ENCODE measurements around the gene TMEM236.

Gene TMEM236

DNA sequence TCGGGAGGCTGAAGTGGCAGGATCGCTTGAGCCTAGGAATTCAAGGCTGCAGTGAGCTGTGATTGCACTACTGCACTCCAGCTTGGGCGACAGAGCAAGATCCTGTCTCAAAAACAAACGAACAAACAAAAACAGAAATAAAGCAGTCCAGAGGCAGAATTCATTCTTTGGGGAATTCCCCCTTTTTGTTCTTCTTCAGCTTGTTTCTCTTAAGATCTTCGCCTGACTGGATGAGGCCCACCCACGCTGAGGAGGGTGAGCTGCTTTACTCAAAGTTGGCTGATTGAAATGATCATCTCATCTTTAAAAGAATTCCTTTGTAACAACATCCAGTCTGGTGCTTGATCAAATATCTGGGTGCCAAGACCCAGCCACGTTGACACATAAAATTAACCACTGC is 67.8 kb downstream of the TMEM236 start:
- H2BK120ac ChIP-seq (ENCODE audit: insufficient read depth, low read length, poor library complexity), result no peak overlapping the region
- H3K18ac ChIP-seq (ENCODE audit: low read length), result no peak overlapping the region
- no peak for DNase-seq
- H3K23ac ChIP-seq (ENCODE audit: low read length), result no peak overlapping the region
- H3K14ac ChIP-seq (ENCODE audit: low read length), result no peak overlapping the region
- no peaks in the 10 kb centered on the region for H3K79me2 ChIP-seq (ENCODE audit: control insufficient read depth, insufficient read depth, low read length, poor library complexity)
- no peaks in the 10 kb centered on the region for H3K36me3 ChIP-seq (ENCODE audit: control insufficient read depth in 1 of 2, insufficient read depth in 2 of 2, low read length in 2 of 2)
- no peak overlapping the region for H3K4ac ChIP-seq (ENCODE audit: low read depth, low read length)
- H3K4me1 ChIP-seq (ENCODE audit: control insufficient read depth in 1 of 2, insufficient read depth in 2 of 2, low read length in 2 of 2), result no peaks in the 10 kb centered on the region
- H3K4me2 ChIP-seq (ENCODE audit: low read length), result no peak overlapping the region
- no peak overlapping the region for H2AFZ ChIP-seq (ENCODE audit: insufficient read depth, low read length, poor library complexity)
- no peak overlapping the region for H4K91ac ChIP-seq (ENCODE audit: low read depth, low read length)
- no peaks in the 10 kb centered on the region for H3K27me3 ChIP-seq (ENCODE audit: insufficient read depth, low read length)
- H3K79me1 ChIP-seq (ENCODE audit: low read length), result no peaks in the 10 kb centered on the region
- no peak overlapping the region for H3K9ac ChIP-seq (ENCODE audit: low read length)
- no peak overlapping the region for H3K27ac ChIP-seq (ENCODE audit: low read depth, low read length)
- H4K12ac ChIP-seq (ENCODE audit: low read depth, low read length), result no peak overlapping the region
- H4K8ac ChIP-seq (ENCODE audit: low read depth, low read length), result no peak overlapping the region
- no peak overlapping the region for H3K4me3 ChIP-seq (ENCODE audit: low read depth, low read length)
- H3K9me3 ChIP-seq (ENCODE audit: insufficient read depth, low read depth, low read length), result no peaks in the 10 kb centered on the region
- no peak overlapping the region for H2BK12ac ChIP-seq (ENCODE audit: low read length)
- no CpG with 5 or more reads among the region's 7 CpGs for WGBS (ENCODE audit: extremely low coverage, insufficient coverage, insufficient read length)
- no peak overlapping the region for H2AK5ac ChIP-seq (ENCODE audit: low read length)
- no peak overlapping the region for H2BK5ac ChIP-seq (ENCODE audit: low read depth, low read length, poor library complexity)

DNA sequence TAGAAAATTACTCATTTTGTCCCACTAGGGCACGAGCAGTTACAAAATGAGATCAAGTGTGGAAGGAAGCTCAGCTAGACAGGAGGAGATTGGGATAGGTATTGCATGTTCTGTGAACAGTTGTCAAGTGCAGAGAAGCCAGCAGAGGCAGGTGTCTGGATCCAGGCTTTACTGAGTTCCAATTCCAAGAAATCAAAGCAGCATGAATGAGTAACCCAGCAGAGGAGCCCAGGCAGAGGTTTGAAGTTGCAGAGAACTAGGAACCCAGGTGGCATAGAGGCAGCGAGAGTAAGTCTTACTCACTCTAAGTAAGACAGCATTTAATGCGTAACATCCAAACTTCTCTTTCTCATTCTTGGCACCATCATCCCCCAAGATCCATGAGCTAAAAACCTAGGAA is 68.9 kb downstream of the TMEM236 start:
- no peak overlapping the region for H4K8ac ChIP-seq (ENCODE audit: low read depth, low read length)
- H3K14ac ChIP-seq (ENCODE audit: low read length), result no peak overlapping the region
- WGBS (ENCODE audit: extremely low coverage, insufficient coverage, insufficient read length), result no CpG with 5 or more reads among the region's 3 CpGs

DNA sequence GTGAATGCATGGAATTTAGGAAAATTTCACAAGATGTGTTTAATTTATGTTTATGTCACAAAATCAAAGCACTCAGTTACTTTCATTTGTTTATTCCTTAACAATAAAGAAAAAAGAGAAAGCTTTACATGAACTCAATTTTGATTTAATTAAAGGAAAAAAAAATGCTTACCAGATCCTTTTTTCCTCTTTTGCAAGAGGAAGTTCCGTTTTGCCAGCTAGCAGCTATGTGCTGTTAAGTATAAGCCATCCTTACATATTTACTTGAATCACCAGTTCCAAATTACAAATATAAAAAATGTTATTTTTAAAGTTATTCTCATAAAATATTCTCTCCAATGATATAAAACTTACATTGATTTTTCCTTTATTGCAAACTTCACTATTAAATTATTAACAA is 69.9 kb downstream of the TMEM236 start:
- H2AK5ac ChIP-seq (ENCODE audit: low read length), result no peak overlapping the region
- H3K4ac ChIP-seq (ENCODE audit: low read depth, low read length), result no peak overlapping the region
- H2AFZ ChIP-seq (ENCODE audit: insufficient read depth, low read length, poor library complexity), result no peak overlapping the region
- no peak overlapping the region for H3K4me3 ChIP-seq (ENCODE audit: low read depth, low read length)
- H4K8ac ChIP-seq (ENCODE audit: low read depth, low read length), result no peak overlapping the region
- no peak overlapping the region for H2BK120ac ChIP-seq (ENCODE audit: insufficient read depth, low read length, poor library complexity)
- no peak overlapping the region for H3K27ac ChIP-seq (ENCODE audit: low read depth, low read length)
- H3K9ac ChIP-seq (ENCODE audit: low read length), result no peak overlapping the region
- H3K9me3 ChIP-seq (ENCODE audit: insufficient read depth, low read depth, low read length), result no peaks in the 10 kb centered on the region
- H3K4me1 ChIP-seq (ENCODE audit: control insufficient read depth in 1 of 2, insufficient read depth in 2 of 2, low read length in 2 of 2), result no peaks in the 10 kb centered on the region
- no peak overlapping the region for H4K91ac ChIP-seq (ENCODE audit: low read depth, low read length)
- H3K23ac ChIP-seq (ENCODE audit: low read length), result no peak overlapping the region
- H3K79me1 ChIP-seq (ENCODE audit: low read length), result no peaks in the 10 kb centered on the region
- no peak overlapping the region for H2BK5ac ChIP-seq (ENCODE audit: low read depth, low read length, poor library complexity)
- H3K79me2 ChIP-seq (ENCODE audit: control insufficient read depth, insufficient read depth, low read length, poor library complexity), result no peaks in the 10 kb centered on the region
- no peak overlapping the region for H3K14ac ChIP-seq (ENCODE audit: low read length)
- no CpG with 5 or more reads among the region's 1 CpG for WGBS (ENCODE audit: extremely low coverage, insufficient coverage, insufficient read length)
- no peak overlapping the region for H4K12ac ChIP-seq (ENCODE audit: low read depth, low read length)
- no peaks in the 10 kb centered on the region for H3K36me3 ChIP-seq (ENCODE audit: control insufficient read depth in 1 of 2, insufficient read depth in 2 of 2, low read length in 2 of 2)
- H3K27me3 ChIP-seq (ENCODE audit: insufficient read depth, low read length), result no peaks in the 10 kb centered on the region
- DNase-seq, result no peak
- H2BK12ac ChIP-seq (ENCODE audit: low read length), result no peak overlapping the region
- H3K18ac ChIP-seq (ENCODE audit: low read length), result no peak overlapping the region
- no peak overlapping the region for H3K4me2 ChIP-seq (ENCODE audit: low read length)

More for the DNA sequence above, 68.9 kb downstream of the TMEM236 start:
- H3K23ac ChIP-seq (ENCODE audit: low read length), result no peak overlapping the region
- no peak overlapping the region for H2BK5ac ChIP-seq (ENCODE audit: low read depth, low read length, poor library complexity)
- no peaks in the 10 kb centered on the region for H3K36me3 ChIP-seq (ENCODE audit: control insufficient read depth in 1 of 2, insufficient read depth in 2 of 2, low read length in 2 of 2)
- H2BK12ac ChIP-seq (ENCODE audit: low read length), result no peak overlapping the region
- H2AFZ ChIP-seq (ENCODE audit: insufficient read depth, low read length, poor library complexity), result no peak overlapping the region
- H3K79me2 ChIP-seq (ENCODE audit: control insufficient read depth, insufficient read depth, low read length, poor library complexity), result no peaks in the 10 kb centered on the region
- H3K79me1 ChIP-seq (ENCODE audit: low read length), result no peaks in the 10 kb centered on the region
- no peak overlapping the region for H2AK5ac ChIP-seq (ENCODE audit: low read length)
- H3K9ac ChIP-seq (ENCODE audit: low read length), result no peak overlapping the region
- H3K27me3 ChIP-seq (ENCODE audit: insufficient read depth, low read length), result no peaks in the 10 kb centered on the region
- no peak overlapping the region for H3K4me2 ChIP-seq (ENCODE audit: low read length)
- no peak overlapping the region for H4K91ac ChIP-seq (ENCODE audit: low read depth, low read length)
- no peak overlapping the region for H3K4me3 ChIP-seq (ENCODE audit: low read depth, low read length)
- DNase-seq, result no peak
- no peak overlapping the region for H3K18ac ChIP-seq (ENCODE audit: low read length)
- no peak overlapping the region for H3K4ac ChIP-seq (ENCODE audit: low read depth, low read length)
- no peaks in the 10 kb centered on the region for H3K4me1 ChIP-seq (ENCODE audit: control insufficient read depth in 1 of 2, insufficient read depth in 2 of 2, low read length in 2 of 2)
- no peak overlapping the region for H4K12ac ChIP-seq (ENCODE audit: low read depth, low read length)
- H2BK120ac ChIP-seq (ENCODE audit: insufficient read depth, low read length, poor library complexity), result no peak overlapping the region
- H3K9me3 ChIP-seq (ENCODE audit: insufficient read depth, low read depth, low read length), result no peaks in the 10 kb centered on the region
- H3K27ac ChIP-seq (ENCODE audit: low read depth, low read length), result no peak overlapping the region

DNA sequence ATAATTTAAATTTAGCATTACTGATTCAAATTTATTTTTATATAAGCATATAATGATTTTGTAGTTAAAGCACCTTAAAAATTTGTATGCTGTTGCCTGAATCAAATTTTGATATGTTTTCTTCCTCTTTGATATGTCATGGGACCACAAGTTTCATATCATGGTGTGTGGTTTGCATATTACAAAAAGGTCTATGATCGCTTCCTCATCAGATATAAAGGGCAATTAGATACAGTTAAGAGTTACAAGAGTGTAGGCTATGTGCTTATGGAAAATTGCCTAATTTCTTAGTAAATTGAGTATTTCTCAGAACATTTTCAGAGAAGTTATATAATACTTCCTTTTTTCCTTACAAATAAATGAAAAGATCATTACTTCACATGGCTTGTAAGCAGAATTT is 79.3 kb downstream of the TMEM236 start:
- no peak for DNase-seq
- no peak overlapping the region for H2AK5ac ChIP-seq (ENCODE audit: low read length)
- H2AFZ ChIP-seq (ENCODE audit: insufficient read depth, low read length, poor library complexity), result no peak overlapping the region
- no peak overlapping the region for H4K91ac ChIP-seq (ENCODE audit: low read depth, low read length)
- H3K18ac ChIP-seq (ENCODE audit: low read length), result no peak overlapping the region
- H3K79me1 ChIP-seq (ENCODE audit: low read length), result no peaks in the 10 kb centered on the region
- H2BK12ac ChIP-seq (ENCODE audit: low read length), result no peak overlapping the region
- H3K4me1 ChIP-seq (ENCODE audit: control insufficient read depth in 1 of 2, insufficient read depth in 2 of 2, low read length in 2 of 2), result peaks cover 6 to 7% of the 10 kb centered on the region in 2 experiments
- H3K4me2 ChIP-seq (ENCODE audit: low read length), result no peak overlapping the region
- no peak overlapping the region for H2BK5ac ChIP-seq (ENCODE audit: low read depth, low read length, poor library complexity)
- H3K27ac ChIP-seq (ENCODE audit: low read depth, low read length), result no peak overlapping the region
- no peaks in the 10 kb centered on the region for H3K79me2 ChIP-seq (ENCODE audit: control insufficient read depth, insufficient read depth, low read length, poor library complexity)
- no peak overlapping the region for H3K14ac ChIP-seq (ENCODE audit: low read length)
- H4K8ac ChIP-seq (ENCODE audit: low read depth, low read length), result no peak overlapping the region
- no peaks in the 10 kb centered on the region for H3K36me3 ChIP-seq (ENCODE audit: control insufficient read depth in 1 of 2, insufficient read depth in 2 of 2, low read length in 2 of 2)
- H3K27me3 ChIP-seq (ENCODE audit: insufficient read depth, low read length), result no peaks in the 10 kb centered on the region
- no peak overlapping the region for H2BK120ac ChIP-seq (ENCODE audit: insufficient read depth, low read length, poor library complexity)
- no peak overlapping the region for H3K4ac ChIP-seq (ENCODE audit: low read depth, low read length)
- no peaks in the 10 kb centered on the region for H3K9me3 ChIP-seq (ENCODE audit: insufficient read depth, low read depth, low read length)
- H3K23ac ChIP-seq (ENCODE audit: low read length), result no peak overlapping the region
- no peak overlapping the region for H3K9ac ChIP-seq (ENCODE audit: low read length)
- WGBS (ENCODE audit: extremely low coverage, insufficient coverage, insufficient read length), result no CpG with 5 or more reads among the region's 1 CpG
- H3K4me3 ChIP-seq (ENCODE audit: low read depth, low read length), result no peak overlapping the region
- no peak overlapping the region for H4K12ac ChIP-seq (ENCODE audit: low read depth, low read length)

Data from trophoblast cell (in vitro differentiated cells and primary cell).